Stomach (tissue), 9 donors: ENCODE measurements around the gene ZBTB2. TPM values are rescaled to one million over a fixed set of nuclear protein-coding genes. Genes with fewer than 3 reads are reported as not detected.
"Not testable (repeated sequence)": the region's sequence is repeated elsewhere in the genome, so short reads cannot be mapped to it uniquely, and the experiment has no call there.

ENCODE experiments used
- DNase-seq, 2 donors: peaks; one replicate each; pipeline versions ENCODE4 v3.0.0 to v3.0.0-alpha.2; 2013 to 2019
- H3K27ac ChIP-seq, 5 donors: fragments of 200-600 bp in 4 of 5; sonication (generic) in 4 of 5; one replicate each; pipeline ENCODE4 v1.5.1; 2013 to 2019; ENCODE audit warnings: mild to moderate bottlenecking in 1 of 5, moderate library complexity in 1 of 5
- H3K27me3 ChIP-seq, 3 donors: fragments of 200-600 bp; sonication (generic); one replicate each; pipeline ENCODE4 v1.5.1; 2017 to 2019; ENCODE audit warnings: mixed run types in 1 of 3
- H3K36me3 ChIP-seq, 4 donors: fragments of 200-600 bp; sonication (generic); 1 replicate in 3 of 4; 2 replicates in 1 of 4; pipeline ENCODE4 v1.5.1; 2016 to 2019
- H3K4me1 ChIP-seq, 4 donors: fragments of 200-600 bp; sonication (generic); one replicate each; pipeline ENCODE4 v1.5.1; 2016 to 2019
- H3K4me3 ChIP-seq, 4 donors: fragments of 200-600 bp; sonication (generic) in 3 of 4; one replicate each; pipeline ENCODE4 v1.5.1; 2016 to 2019; ENCODE audit warnings: mild to moderate bottlenecking in 1 of 4
- H3K9me3 ChIP-seq, 4 donors: fragments of 200-600 bp; sonication (generic); one replicate each; pipeline ENCODE4 v1.5.1; 2016 to 2019
- CTCF ChIP-seq, 7 experiments: fragments of 450-650 bp in 4 of 7; fragments of 200-600 bp in 3 of 7; sonication (generic) in 3 of 7; IDR thresholded peaks; one replicate each; pipeline ENCODE4 v1.5.1; 2016 to 2019; ENCODE audit warnings: antibody characterized with exemption in 7 of 7, control low read depth in 2 of 7, mild to moderate bottlenecking in 1 of 7
- EP300 ChIP-seq: sonication (generic); formaldehyde crosslinking; IDR thresholded peaks from one replicate; pipeline ENCODE4 v1.6.1; 2017; ENCODE audit warnings: antibody characterized with exemption
- POLR2A ChIP-seq, 4 donors: fragments of 450-650 bp; IDR thresholded peaks; one replicate each; pipeline ENCODE4 v1.6.1; 2016; ENCODE audit warnings: antibody characterized with exemption in 4 of 4, control low read depth in 2 of 4, mild to moderate bottlenecking in 1 of 4, moderate library complexity in 1 of 4
- POLR2AphosphoS5 ChIP-seq, 3 donors: sonication (generic); formaldehyde crosslinking; IDR thresholded peaks; one replicate each; pipeline ENCODE4 v1.6.1; 2016; ENCODE audit warnings: antibody characterized with exemption in 3 of 3
- WGBS, 5 donors: extraction: QIAGEN DNeasy Blood & Tissue Kit in 3 of 5; methylation state at CpG; one replicate each; pipeline versions ENCODE4 v1.1.5 to v1.1.7; 2013 to 2018; 5-methylcytosine and 5-hydroxymethylcytosine counted together
- intact Hi-C: fragments of 100-400 bp; cut with DNase I; formaldehyde crosslinking; loops from one replicate; pipeline ENCODE4 v1.15.1; 2023; ENCODE audit warnings: low total_unique reads
- polyA plus RNA-seq, 3 donors: library from polyadenylated mRNA; stranded (reverse); fragments of 200-250 nt; gene quantifications; one replicate each; pipeline ENCODE4 v1.2.3, GENCODE V29; 2013
- small RNA-seq, 4 donors: library from RNA; depleted of rRNA; stranded (forward); fragments of <200 nt; gene quantifications; one replicate each; pipeline ENCODE3, GENCODE V24; 2016
- total RNA-seq, 5 donors: library from RNA; depleted of rRNA; stranded (reverse); fragments of >200 nt; gene quantifications; one replicate each; pipeline versions ENCODE4 v1.1.0 to v1.2.3, GENCODE V29; 2014 to 2016
- donor health status: healthy with polysubstance abuse.
- donor health status: Bipolar disorder and iron deficiency.
- donor health status: healthy.

Gene ZBTB2
- total and polyA plus RNA-seq, 8 donors, result 0.89 to 19.1 (median 7.5) TPM

GRCh38 chr6:151321438-151321837 lies 69.9 kb downstream of the ZBTB2 start:
- Histone ChIP-seq H3K27me3 (peaks cover 0 to 7% (median 0%) of the 10 kb centered on the region in 3 donors), H3K4me1 (peaks cover 20 to 40% (median 28%) of the 10 kb centered on the region in 4 donors), H3K27ac (peak overlapping the region in 1 of 5 donors; percentile 29), H3K9me3 (no peaks in the 10 kb centered on the region), H3K4me3 (no peak overlapping the region), H3K36me3 (no peaks in the 10 kb centered on the region)
- WGBS, 5 donors, result 94 to 100% (median 96%) methylated on average over 1 of the region's 1 CpG
- intact Hi-C loops, result loop anchor here (5.0 kb wide), 1 partner anchor 304 kb away; no protein-coding TSS in a partner anchor
- DNase-seq, result no peak
- TF ChIP-seq CTCF (IDR thresholded peaks at IDR 0.05) (no peak), POLR2AphosphoS5 (IDR thresholded peaks at IDR 0.05) (no peak), EP300 (no peak), POLR2A (IDR thresholded peaks at IDR 0.05) (no peak)

- Histone ChIP-seq H3K9me3 (no peaks in the 10 kb centered on the region), H3K36me3 (no peaks in the 10 kb centered on the region), H3K4me3 (no peak overlapping the region), H3K27me3 (peaks cover 0 to 1% (median 0%) of the 10 kb centered on the region in 3 donors), H3K4me1 (peaks cover 10 to 32% (median 16%) of the 10 kb centered on the region in 4 donors), H3K27ac (peak overlapping the region in 1 of 5 donors; percentile 29)
- intact Hi-C loops, result loop anchor here (5.0 kb wide), 1 partner anchor 303 kb away; no protein-coding TSS in a partner anchor
- no peak for DNase-seq
- WGBS, 5 donors, result 85 to 93% (median 92%) methylated on average over 7 of the region's 7 CpGs
- TF ChIP-seq POLR2A (IDR thresholded peaks at IDR 0.05), result no peak
- TF ChIP-seq CTCF (IDR thresholded peaks at IDR 0.05), result no peak
These were observed 71.2 kb downstream of the ZBTB2 start for GRCh38 chr6:151320140-151320539.

DNA sequence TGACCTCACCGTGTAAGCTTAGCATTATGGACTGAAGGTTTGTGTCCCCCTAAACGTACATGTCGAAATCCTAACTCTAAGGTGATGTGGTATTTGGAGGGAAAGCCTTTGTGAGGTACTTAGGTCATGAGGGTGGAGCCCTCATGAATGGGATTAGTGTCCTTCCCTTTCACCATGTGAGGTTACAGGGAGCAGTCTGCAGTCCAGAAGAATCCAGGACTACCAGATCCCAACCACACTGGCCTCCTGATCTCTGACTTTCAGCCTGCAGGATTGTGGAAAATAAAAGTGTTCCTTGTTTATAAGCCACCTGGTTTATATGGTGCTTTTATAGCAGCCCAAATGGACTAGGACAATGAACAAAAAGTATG lies 73.4 kb downstream of the ZBTB2 start:
- H3K9me3 ChIP-seq, result no peaks in the 10 kb centered on the region
- peak overlapping the region in 3 of 5 donors; percentile 29 to 73 (median 44) for H3K27ac ChIP-seq
- no peak overlapping the region for H3K4me3 ChIP-seq
- DNase-seq, result no peak
- H3K36me3 ChIP-seq, result no peaks in the 10 kb centered on the region
- intact Hi-C loops, result no loop called here
- peaks cover 0 to 18% (median 4%) of the 10 kb centered on the region in 4 donors for H3K4me1 ChIP-seq
- H3K27me3 ChIP-seq, result no peaks in the 10 kb centered on the region
- TF ChIP-seq CTCF (IDR thresholded peaks at IDR 0.05), result no peak
- TF ChIP-seq EP300, result no peak
- TF ChIP-seq POLR2AphosphoS5 (IDR thresholded peaks at IDR 0.05), result no peak
- TF ChIP-seq POLR2A (IDR thresholded peaks at IDR 0.05), result no peak
- 40 to 62% (median 50%) methylated on average over 3 of the region's 3 CpGs for whole genome bisulfite sequencing, 5 donors

DNA sequence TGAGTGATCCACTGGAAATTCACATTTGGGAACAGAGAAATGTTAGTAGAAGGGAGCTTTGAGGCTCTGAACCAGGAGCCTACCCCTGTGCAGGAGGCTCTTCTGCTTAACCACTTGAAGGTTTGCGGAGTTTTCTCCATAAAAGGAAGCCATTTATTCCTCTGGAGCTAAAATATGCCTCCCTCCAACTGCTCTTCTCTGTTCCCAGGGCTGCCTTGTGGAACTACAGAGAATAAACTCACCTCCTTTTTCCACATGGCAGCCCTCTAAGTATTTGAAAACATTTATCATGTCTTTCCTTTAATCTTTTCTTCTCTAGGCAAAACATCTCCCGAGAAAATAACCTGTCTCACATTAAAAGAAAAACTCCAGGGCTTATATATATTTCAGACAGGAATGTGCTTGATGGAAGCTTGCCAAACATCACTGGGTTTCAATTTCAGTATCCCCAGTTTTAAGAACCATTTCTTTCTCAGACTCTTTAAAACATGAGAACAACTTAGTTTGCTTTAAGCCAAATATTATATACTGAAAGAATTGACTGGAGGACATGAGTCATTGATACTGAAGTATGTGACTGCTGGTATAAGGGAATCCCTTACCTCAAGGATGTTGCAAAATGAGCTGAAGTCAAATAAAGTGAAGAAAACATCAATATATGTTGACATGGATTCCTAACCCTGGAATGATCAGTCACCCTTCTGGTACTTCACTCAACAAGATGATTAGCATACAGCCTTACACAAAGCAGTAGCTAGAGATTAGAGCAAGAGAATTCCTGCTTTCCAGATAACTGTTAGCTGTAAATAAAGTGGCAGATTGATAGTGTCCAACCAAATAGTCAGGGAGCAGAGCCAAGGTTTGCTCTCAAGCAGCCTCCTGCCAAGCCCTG lies 74.0 kb downstream of the ZBTB2 start:
- peak in 1 of 2 donors; percentile 65 for DNase-seq
- WGBS, 5 donors, result 64 to 75% (median 69%) methylated on average over 2 of the region's 2 CpGs
- TF ChIP-seq EP300 (no peak), POLR2AphosphoS5 (IDR thresholded peaks at IDR 0.05) (peak in 1 of 3 donors; percentile 2)
- intact Hi-C loops, result no loop called here
- Histone ChIP-seq H3K4me3 (no peak overlapping the region), H3K27me3 (no peaks in the 10 kb centered on the region), H3K4me1 (peaks cover 0 to 22% (median 5%) of the 10 kb centered on the region in 4 donors), H3K36me3 (no peaks in the 10 kb centered on the region), H3K27ac (peak overlapping the region in 4 of 5 donors; percentile 29 to 73 (median 44)), H3K9me3 (no peaks in the 10 kb centered on the region)

- WGBS, 5 donors, result 73 to 90% (median 83%) methylated on average over 3 of the region's 3 CpGs
- H3K27me3 ChIP-seq, H3K4me3 ChIP-seq, H3K36me3 ChIP-seq, DNase-seq, H3K9me3 ChIP-seq, intact Hi-C loops: not testable (repeated sequence)
- H3K4me1 ChIP-seq, result peaks cover 0 to 22% (median 7%) of the 10 kb centered on the region in 4 donors
- H3K27ac ChIP-seq, result peak overlapping the region in 1 of 5 donors; percentile 73
These were observed 75.7 kb downstream of the ZBTB2 start for GRCh38 chr6:151315661-151316060.

Small RNAs within 50 kb of the gene (small RNA-seq; reads per million reads assigned to genes)
- gene RF00019, result 0 reads per million in 4 donors

Other genes with a start within 250 kb of the ZBTB2 start
- 100 to 1,000 TPM in 1 of 5 donors, 10 to 100 TPM in 4; 26.2 to 110 (median 44.9) TPM for gene AKAP12, start 151.6 kb downstream of the ZBTB2 start, total RNA-seq
- gene AKAP12, start 151.6 kb downstream of the ZBTB2 start, polyA plus RNA-seq, result 1 to 10 TPM; 4.2 to 8.9 (median 8.0) TPM
- 10 to 100 TPM in 4 of 5 donors, 1 to 10 TPM in 1; 6.4 to 47.2 (median 31.9) TPM for gene RMND1, start 60.6 kb upstream of the ZBTB2 start, total RNA-seq
- gene RMND1, start 60.6 kb upstream of the ZBTB2 start, polyA plus RNA-seq, result 10 to 100 TPM; 13.9 to 17.9 (median 14.9) TPM
- 1 to 10 TPM in 1 of 5 donors, under 1 TPM in 3, not detected in 1; 0.29 to 3.6 (median 0.82) TPM for gene CCDC170, start 102.5 kb upstream of the ZBTB2 start, total RNA-seq
- gene CCDC170, start 102.5 kb upstream of the ZBTB2 start, polyA plus RNA-seq, result under 1 TPM; 0.05 to 0.61 (median 0.31) TPM